ENCODE results near the gene MUC5AC.
"Not testable (repeated sequence)": the region's sequence is repeated elsewhere in the genome, so short reads cannot be mapped to it uniquely, and the experiment has no call there.

Gene MUC5AC

GRCh38 chr11:1199241-1199750 lies 41.5 kb downstream of the MUC5AC start:
- no peak for DNase-seq

- DNase-seq, result no peak
Measured at GRCh38 chr11:1199751-1200610, 42.2 kb downstream of the MUC5AC start.

- DNase-seq, result no peak
Measured at GRCh38 chr11:1200611-1201191, 42.9 kb downstream of the MUC5AC start.

- DNase-seq, result no peak
Measured at GRCh38 chr11:1201395-1202153, 43.8 kb downstream of the MUC5AC start.

GRCh38 chr11:1202154-1202775 lies 44.5 kb downstream of the MUC5AC start:
- peak; percentile 16 for DNase-seq

GRCh38 chr11:1202776-1203504 lies 45.2 kb downstream of the MUC5AC start:
- peak; percentile 35 for DNase-seq

- no peak for DNase-seq
Measured at GRCh38 chr11:1203505-1204271, 45.9 kb downstream of the MUC5AC start.

GRCh38 chr11:1204381-1205101 lies 46.8 kb downstream of the MUC5AC start:
- DNase-seq, result no peak

- no peak for DNase-seq
Measured at GRCh38 chr11:1205121-1205986, 47.6 kb downstream of the MUC5AC start.

GRCh38 chr11:1205987-1206331 lies 48.2 kb downstream of the MUC5AC start:
- no peak for DNase-seq

GRCh38 chr11:1206391-1207271 lies 48.9 kb downstream of the MUC5AC start:
- DNase-seq, result no peak

GRCh38 chr11:1207401-1208143 lies 49.8 kb downstream of the MUC5AC start:
- DNase-seq, result no peak

- DNase-seq, result no peak
Measured at GRCh38 chr11:1208144-1208393, 50.3 kb downstream of the MUC5AC start.

- no peak for DNase-seq
Measured at GRCh38 chr11:1208394-1209261, 50.9 kb downstream of the MUC5AC start.

GRCh38 chr11:1209371-1210057 lies 51.8 kb downstream of the MUC5AC start:
- DNase-seq, result no peak

GRCh38 chr11:1211838-1212237 lies 54.1 kb downstream of the MUC5AC start:
- DNase-seq, result no peak

GRCh38 chr11:1215826-1216225 lies 58.1 kb downstream of the MUC5AC start:
- not testable (repeated sequence) for DNase-seq

All from NCI-H526 treated with DMSO at 0.1 percent for 48 hours (cell line).